GM18517 (cell line): ENCODE measurements around the gene VAMP1.
"Not testable (repeated sequence)": the region's sequence is repeated elsewhere in the genome, so short reads cannot be mapped to it uniquely, and the experiment has no call there.

Source experiments
- ATAC-seq: cut with Tn5 transposase; IDR thresholded peaks from one replicate; pipeline ENCODE4 v1.9.1; 2021; ENCODE audit warnings: mild to moderate bottlenecking, moderate library complexity; ENCODE audit not compliant: unreplicated experiment

The VAMP1 gene

GRCh38 chr12:6451348-6452244 is 18.9 kb downstream of the VAMP1 start, which contains the start of gene TAPBPL:
TSS of gene TAPBPL (plus strand) at chr12:6452042. CDS start at chr12:6452249, 207 bp downstream.
- peak; percentile 66 for ATAC-seq

DNA sequence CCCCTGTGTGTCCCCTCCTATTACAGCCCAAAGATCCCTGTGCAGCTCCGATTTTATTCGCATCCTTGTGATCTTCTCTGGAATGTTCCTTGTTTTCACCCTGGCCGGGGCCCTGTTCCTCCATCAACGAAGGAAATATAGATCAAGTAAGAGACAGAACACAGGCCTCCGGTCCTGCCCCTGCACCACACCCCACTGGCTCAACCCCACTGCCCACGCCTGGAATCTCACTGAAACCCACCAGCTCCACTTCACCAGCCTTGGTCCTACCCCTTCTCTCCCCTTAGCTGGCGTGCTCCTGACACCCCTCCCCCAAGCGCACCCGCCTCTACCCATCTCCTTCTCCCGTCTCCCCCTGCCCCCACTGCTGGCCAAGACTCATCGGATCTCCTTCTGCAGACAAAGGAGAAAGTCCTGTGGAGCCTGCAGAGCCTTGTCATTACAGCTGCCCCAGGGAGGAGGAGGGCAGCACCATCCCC is 19.6 kb downstream of the VAMP1 start:
- no peak for ATAC-seq

DNA sequence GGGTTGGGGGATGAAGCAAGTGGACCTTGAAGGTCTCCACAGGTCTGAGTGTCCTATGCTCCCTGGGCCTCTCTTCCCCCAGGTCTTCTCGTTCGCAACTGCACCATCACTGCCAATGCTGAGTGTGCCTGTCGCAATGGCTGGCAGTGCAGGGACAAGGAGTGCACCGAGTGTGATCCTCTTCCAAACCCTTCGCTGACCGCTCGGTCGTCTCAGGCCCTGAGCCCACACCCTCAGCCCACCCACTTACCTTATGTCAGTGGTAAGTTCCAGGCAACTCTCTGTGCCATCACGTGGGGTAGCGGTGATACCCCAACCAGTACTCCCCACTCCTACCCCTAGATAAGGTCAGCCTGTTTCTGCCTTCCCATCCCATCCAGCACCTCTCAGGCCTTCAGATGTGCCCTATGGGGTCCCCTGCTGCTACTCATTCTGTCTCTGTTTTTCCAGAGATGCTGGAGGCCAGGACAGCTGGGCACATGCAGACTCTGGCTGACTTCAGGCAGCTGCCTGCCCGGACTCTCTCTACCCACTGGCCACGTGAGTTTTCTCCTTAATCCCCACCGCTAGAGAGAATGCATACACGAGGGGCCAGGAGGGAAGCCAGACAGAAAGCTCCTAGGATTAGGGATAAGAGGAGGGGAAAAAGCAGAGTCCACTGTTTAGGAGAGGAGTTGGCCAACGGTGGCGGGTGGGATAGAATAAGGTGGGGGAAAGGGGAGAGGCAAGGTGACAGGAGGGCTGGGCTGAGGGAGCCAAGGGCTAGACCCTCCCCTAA is 20.2 kb downstream of the VAMP1 start:
- ATAC-seq, result no peak

- ATAC-seq, result no peak
These were observed 25.5 kb downstream of the VAMP1 start, which contains the start of gene CD27 for GRCh38 chr12:6444704-6445688. TSS of gene CD27 (plus strand) at chr12:6444955. CDS start at chr12:6445096, 141 bp downstream.

DNA sequence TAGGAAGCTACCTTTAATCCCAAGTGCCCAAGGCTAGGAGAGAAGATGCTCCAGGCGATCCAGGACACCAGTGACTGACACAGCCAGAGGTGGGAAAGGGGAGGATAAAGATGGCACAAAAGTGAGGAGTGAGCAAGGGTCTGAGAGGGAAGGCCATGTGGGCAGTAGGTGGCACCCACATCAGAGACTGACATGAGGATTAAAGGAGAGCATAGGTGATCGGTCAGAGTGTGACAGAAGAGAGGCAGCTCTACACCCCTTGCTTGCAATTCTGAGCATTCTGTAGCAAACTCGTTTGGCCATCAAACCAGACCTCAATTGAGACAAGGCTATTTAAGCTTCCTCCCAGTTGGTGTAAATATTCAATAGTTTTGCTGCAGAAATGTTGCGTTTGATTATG is 26.4 kb downstream of the VAMP1 start:
- ATAC-seq, result no peak

DNA sequence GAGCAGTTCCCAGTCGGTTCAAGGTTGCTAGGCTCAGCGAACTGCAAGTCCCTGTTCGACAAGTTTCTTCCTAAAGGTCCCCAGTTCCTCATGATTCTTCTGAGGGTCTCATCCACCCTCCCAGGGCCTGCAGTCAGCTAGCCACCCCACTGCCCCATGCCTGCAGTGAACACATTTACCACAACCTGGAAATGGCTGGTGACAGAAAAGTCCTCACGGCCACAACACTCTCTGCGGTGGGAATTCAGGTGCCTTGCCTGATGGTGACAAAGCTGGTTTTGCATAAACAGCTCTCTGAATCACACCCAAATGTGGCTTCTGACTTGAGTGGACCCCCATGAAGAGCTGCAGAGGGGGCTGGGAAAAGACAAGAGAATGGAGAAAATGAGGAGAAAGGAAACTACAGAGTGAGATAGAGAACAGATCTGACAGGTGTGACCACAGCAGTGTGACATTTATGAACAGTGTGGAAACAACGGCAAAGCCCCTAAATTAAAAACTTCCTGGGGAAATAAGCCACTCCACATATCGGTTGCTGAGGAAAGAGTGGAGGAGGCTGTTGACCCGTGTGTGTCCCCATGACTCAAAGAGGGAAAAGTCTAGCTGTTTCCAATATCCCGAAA is 27.0 kb downstream of the VAMP1 start:
- ATAC-seq, result no peak

DNA sequence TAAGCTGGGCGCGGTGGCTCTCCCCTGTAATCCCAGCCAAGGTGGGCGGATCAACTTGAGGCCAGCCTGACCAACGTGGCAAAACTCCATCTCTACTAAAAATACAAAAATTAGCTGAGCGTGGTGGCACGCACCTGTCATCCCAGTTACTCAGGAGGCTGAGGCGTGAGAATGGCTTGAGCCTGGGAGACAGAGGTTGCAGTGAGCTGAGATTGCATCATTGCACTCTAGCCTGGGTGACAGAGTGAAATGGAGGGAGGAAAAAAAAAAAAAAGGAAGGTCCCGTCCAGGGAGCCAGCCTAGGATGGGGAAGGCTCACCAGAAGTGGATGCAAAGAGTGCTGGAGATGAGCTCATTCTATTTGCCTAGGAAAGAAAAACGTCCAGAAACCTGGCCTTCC is 27.6 kb downstream of the VAMP1 start:
- ATAC-seq, result no peak

- ATAC-seq, result no peak
These were observed 30.1 kb downstream of the VAMP1 start for GRCh38 chr12:6440391-6440790.

DNA sequence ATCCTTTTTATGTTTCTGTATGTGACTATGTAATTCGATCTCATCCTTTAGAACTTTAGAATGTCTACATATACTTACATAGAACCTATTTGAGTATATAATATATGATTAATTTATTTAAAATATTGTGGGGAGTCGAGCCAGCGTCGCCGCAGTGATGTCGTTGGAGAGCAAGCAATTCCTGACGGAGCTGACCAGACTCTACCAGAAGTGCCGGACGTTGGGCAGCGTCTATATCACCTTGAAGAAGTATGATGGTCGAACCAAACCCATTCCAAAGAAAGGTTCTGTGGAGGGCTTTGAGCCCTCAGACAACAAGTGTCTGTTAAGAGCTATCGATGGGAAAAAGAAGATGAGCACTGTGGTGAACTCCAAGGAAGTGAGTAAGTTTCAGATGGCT is 32.1 kb downstream of the VAMP1 start:
- ATAC-seq, result no peak

- no peak for ATAC-seq
These were observed 32.9 kb downstream of the VAMP1 start for GRCh38 chr12:6437586-6437985.

GRCh38 chr12:6435961-6436715 is 34.3 kb downstream of the VAMP1 start:
- ATAC-seq, result no peak

DNA sequence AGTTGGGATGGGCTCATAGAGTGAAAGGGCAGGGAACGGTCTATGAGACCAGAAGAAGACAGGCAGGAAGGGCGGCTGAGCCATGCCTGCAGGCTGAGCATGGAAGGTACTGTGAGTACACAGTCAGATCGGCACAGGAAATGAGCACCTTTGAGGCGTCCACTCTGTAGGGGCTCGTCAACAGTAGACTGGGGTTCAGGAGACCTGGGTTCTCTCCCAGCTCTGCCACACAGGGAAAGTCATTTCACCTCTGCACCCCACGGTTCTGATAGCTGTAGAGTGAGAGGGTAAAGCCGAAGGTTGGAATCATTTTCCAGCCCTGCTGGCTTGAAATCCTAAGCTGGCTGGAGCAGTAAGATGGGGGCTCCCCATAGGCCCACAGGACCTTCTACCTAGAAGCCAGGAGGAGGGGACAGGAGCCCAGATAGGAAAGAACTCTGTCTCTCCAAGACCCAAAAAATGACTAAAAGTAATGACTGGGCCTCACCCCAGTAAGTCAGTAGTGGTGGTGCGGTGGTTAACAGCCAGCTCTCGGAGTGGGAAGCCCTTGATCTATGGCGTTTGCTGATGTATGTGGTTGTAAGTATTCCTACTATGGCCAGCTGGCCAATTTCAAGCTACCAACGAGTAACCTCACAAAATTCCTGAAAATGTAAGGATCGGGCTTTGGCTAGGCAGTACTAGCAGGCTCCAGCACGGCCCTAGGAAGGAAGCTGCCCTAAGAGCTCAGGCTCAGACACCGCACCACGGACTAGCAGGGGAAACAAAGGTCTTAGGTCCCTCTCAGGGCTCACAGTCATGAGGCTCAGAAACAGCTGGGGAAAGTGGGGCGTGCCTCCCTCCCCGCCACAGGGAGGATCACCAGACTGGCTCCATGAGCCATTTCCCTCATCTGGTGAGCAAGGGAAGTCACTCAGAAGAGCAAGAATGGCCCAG is 36.0 kb downstream of the VAMP1 start:
- no peak for ATAC-seq

DNA sequence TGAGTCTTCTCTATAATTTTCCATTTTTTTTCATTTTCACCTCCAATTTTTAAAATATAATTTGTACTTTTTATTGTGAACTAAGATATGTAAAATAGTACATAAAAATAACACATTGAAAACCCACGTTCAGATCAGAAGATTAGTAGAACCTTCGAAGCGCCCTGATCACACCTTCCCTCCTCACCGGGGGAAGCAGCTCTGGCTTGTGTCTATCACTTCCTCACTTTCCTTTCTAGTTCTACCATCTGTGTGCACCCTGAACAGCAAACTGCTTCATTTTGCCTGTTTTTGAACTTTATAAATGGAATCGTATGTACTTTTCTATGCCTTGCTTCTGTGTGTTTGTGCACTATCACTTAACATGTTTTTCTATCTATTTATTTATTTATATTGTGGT is 37.5 kb downstream of the VAMP1 start:
- no peak for ATAC-seq

DNA sequence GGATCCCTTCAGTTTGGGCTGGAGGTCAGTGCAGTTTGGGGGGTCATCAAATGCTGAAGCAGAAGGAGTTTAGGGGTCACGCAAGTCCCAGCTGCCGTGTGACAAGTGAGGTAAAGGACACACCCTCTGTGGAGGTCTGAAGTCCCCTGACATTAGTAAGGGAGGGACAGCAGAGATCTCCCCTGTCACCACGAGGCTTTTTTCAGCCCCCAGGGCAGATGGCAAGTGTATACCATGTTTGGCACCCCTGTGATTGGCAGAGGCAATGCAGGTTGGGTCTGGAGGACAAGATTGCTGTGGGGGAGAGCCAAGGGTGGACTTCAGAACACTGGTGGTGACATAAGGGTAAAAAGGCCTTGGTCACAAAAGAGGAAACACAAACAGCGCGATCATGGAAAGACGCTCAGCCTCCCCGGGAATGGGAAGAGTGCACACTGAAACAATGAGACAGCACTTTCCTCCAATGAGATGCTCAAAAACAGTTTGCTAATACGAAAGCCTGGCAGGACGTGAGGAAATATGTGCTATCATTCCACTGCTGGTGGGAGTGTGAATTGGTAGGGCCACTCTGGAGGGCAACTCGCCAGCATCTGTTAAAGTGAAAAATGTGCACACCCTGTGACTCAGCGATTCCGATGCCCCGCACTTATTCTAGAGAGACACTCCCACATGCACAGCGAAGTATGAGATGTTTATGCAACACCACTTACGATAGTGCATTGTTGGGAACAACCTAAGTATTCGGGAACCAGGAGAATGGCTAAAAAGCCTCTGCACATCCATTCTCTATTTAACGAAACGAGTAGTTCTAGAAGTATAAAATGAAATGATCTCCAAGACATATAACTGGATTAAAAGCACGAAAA is 40.1 kb downstream of the VAMP1 start:
- no peak for ATAC-seq

DNA sequence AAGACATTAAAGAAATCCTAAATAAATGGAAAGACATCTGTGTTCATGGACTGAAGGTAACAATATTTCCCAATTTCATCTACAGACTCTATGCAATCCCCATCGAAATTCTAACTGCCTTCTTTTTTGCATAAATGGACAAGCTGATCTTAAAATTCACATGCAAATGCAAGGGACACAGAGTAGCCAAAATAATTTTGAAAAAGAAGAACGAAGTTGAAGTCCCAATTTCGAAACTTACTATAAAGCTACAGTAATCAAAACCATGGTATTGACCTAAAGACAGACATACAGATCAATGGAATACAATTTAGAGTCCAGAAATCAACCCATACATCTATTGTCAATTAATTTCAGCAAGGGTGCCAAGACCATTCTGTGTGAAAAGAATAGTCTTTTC is 42.2 kb downstream of the VAMP1 start:
- ATAC-seq, result no peak

GRCh38 chr12:6427796-6428195 is 42.7 kb downstream of the VAMP1 start:
- ATAC-seq, result not testable (repeated sequence)
